Germinal center (tissue), 1 donor: Measurements from ENCODE around the gene SOCS4.
A peak's percentile ranks its signal among the peaks of the same experiment; 100 is the strongest.
"Not testable (repeated sequence)": the region's sequence is repeated elsewhere in the genome, so short reads cannot be mapped to it uniquely, and the experiment has no call there.

Experiments used
- DNase-seq: peaks from one replicate; pipeline ENCODE4 v3.0.0; 2012; ENCODE audit warnings: mixed read lengths, low spot score

Gene SOCS4

DNA sequence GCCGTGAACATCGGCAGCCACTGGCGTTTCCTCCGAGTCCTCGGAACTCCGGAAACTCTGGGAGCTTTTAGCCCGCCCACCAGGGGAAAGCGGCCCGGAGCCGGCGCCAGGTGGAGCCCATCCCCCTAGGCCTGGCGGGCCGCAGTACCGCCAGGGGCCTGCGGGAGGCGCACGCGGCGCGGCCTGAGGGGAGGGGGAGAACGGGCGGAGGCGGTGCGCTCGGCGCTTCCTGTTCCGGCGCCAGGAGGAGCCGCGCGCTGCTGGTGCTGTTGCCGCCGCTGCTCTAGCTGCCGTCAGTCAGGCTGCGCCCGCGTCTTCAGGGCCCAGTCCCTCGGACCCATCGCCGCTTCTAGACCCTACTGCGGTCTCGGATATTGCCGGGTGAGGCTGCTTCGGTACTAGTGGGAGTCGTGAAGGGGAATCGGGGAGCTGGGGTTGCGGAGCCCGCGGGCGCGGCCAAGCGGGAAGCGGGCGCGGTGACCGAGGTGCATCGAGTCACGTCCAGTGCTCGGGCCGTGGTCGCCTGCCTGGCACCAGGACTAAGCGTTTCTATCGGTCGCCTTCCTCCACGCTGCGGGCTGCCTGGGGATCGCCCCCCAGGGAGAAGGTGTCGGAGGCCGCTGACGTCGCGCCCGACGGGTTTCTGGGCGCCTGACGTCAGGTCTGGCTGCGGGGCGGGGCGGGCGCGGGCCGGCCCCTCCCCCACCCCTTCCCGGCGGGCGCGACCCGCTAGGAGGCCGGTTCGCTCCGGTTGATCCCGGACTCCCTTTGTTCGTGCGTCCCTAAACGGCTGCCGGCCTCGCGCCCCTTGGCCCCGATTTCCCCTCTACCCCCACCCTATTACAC, 24.6 kb downstream of the SOCS4 start, which contains the start of gene MAPK1IP1L:
MAPK1IP1L (plus strand) TSS at position 225 of the 846 bp plus-strand sequence. CDS start 10,037 bp downstream, outside the sequence.
- peak; percentile 95 for DNase-seq

DNA sequence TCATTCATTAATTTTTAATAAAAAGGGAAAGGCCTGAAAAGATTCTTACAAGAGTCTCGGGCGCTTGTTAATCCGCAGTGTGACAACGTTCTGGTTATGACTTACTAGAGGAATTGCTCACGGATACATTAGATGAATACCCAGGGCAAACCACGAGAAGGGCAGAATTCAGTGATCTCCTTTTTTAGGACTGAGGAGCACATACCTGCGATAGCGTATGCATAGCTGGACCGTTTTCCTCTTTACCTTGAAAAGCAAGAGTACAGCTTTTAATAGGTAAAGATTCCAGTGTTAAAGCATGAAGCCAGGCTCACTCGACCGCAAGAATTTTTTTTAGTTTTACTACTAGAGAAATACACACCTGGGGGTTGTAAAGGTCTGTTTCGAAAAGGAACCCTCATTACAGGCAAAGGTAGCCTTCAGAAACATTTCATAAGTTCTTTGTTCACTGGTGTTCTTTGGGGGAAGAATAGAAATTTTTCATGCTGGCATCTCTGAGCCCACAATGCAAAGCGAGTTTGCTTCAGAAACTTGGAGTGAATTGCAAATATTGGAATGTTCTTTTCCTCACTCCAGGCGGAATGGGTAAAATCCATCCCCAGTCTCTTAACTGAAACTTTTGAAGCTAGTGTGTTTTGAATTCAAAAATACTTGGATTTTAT, 25.4 kb downstream of the SOCS4 start:
- DNase-seq = peak; percentile 33

DNA sequence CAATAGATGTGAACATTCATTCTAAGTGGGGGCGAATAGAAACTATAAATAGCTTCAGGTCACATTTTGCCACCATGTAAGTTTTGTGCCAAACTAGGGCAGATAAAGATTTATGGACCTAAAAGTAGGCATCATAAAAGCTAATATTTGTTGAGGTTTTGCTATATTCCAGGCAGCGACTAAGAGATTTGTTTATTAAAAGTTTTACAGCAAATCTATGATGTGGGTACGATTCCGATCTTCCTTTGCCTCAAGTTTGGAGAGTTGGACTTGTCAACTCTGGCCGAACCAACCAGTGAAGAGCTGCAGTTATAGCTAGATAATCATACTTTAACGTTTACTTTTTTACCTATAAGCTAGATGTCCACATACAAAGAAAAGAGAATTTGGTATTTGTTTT, 26.0 kb downstream of the SOCS4 start:
- no peak for DNase-seq

DNA sequence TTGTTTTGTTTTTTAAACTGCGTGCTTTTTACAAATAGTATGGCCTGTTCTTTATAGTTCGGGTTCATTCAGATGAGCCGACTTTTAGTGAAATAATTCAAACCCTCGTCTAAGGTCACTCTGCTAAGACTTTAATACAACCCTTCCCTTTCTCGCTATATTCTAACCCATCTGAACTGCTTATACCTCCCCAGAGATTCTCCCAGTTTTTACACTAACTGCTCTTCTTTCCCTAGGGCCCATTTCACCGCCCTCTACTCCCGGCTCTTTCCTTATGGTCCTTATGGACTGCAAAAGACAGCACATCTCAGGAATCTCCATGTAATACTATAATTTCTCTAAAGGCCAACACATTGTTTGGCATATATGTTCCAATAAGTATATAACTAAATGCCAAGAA, 26.5 kb downstream of the SOCS4 start:
- DNase-seq = no peak

DNA sequence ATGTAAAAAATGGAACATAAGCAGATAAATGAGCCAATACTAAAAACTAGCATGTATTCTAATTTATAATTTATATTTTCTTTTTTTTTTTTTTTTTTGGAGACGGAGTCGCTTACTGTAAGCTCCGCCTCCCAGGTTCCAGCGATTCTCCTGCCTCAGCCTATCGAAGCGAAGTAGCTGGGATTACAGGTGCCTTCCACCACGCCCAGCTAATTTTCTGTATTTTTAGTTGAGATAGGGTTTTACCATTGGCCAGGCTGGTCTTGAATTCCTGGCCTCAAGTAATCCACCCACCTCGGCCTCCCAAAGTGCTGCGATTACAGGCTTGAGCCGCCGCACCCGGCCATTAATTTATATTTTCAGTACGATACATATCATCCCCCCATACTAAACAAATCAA, 27.1 kb downstream of the SOCS4 start:
- DNase-seq = no peak

DNA sequence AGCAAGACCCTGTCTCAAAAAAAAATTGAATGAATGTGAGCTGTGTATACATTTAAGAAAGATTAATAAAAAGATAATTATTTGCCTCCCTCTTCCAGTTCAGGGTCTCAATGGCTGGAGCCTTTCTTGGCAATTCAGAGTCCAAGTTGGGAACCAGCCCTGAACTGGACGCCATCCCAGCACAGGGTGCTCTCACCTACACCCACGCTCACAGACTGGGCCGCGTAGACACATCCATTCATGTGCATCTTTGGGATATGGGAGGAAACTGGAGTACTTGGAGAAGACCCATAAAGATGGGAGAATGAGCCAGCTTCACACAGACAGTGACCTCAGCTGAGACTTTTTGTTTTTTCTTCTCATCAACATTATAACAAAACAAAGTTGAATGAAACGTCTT, 30.9 kb downstream of the SOCS4 start:
- no peak for DNase-seq

DNA sequence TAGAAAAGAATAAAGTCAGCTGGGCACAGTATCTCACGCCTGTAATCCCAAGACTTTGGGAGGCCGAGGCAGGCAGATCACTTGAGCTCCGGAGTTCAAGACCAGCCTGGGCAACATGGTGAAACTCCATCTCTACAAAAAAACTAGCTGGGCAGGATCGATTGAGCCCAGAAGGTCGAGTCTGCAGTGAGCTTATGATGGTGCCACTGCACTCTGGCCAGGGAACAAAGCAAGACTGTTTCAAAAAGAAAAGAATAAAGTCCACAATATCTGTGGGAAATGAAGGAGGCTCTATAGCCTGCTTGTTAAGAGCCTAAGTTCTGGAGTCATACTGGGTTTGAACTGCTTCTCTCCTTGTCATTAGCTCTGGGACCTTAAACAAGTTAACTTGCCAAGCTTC, 32.3 kb downstream of the SOCS4 start:
- DNase-seq = no peak

DNA sequence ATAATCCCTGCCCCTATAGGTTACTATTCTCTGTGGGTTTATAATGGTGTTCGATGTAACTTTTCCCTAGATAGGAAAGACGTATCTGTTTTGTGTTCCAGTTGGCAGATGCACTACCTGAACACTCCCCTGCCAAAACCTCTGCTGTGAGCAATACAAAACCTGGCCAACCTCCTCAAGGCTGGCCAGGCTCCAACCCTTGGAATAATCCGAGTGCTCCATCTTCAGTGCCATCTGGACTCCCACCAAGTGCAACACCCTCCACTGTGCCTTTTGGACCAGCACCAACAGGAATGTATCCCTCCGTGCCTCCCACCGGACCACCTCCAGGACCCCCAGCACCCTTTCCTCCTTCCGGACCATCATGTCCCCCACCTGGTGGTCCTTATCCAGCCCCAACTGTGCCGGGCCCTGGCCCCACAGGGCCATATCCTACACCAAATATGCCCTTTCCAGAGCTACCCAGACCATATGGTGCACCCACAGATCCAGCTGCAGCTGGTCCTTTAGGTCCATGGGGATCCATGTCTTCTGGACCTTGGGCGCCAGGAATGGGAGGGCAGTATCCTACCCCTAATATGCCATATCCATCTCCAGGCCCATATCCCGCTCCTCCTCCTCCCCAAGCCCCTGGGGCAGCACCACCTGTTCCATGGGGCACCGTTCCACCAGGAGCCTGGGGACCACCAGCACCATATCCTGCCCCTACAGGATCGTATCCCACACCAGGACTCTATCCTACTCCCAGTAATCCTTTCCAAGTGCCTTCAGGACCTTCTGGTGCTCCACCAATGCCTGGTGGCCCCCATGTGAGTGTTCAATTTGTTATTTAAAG, 35.7 kb downstream of the SOCS4 start:
- no peak for DNase-seq

DNA sequence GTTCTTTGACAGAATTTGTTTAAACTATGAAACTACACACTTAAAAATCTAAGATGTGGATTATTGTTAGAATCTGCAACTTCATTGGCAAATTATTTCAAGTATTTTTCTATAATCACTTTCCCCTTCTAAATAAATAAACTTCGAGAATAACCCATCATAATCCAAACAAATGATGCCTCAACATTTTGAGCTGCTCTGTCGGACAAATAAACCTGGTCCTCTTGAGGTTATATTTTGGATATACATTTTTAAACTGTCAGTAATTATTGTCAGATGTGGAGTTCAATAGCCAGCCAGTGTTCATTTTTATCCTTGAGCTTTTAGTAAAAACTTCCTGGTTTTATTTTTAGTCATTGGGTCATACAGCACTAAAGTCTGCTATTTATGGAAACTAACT, 37.9 kb downstream of the SOCS4 start:
- DNase-seq = not testable (repeated sequence)

DNA sequence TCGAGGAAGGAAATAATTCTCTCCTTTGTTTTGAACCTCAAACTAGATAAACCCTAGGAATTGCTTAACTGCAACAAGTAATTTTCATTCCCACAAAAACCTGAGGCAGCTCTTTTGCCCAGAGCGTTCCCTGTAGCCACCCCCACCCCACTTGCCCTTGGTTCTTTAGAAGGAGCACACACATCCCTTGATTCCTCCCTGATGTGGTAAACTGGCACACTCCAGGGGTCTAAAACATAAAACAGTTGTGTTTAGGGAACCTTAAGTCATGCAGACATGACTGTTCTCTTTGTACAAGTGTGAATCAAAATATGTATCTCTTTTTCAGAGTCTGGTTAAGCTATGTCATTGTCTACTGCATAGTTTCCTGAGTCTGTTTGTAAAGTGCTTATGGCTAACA, 38.4 kb downstream of the SOCS4 start:
- DNase-seq = no peak

DNA sequence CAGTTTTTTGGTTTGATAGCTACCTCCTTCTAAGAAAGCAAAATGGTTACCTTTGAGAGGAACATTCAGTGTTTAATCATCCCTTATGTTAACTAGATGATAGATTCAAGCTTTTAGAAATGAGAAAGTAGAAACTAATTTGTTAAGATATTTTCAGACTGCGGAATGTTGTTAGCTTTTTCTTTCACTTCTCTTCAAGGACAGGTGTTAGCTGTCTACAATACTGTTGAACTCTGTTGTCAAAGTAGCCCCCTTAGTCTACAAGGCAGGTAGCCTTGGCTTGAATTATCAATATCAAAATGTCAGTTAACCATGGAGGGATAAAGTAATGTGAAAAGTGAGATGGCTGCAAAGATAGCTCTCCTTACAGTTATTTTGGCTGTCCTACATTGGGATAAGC, 39.2 kb downstream of the SOCS4 start:
- DNase-seq = no peak

DNA sequence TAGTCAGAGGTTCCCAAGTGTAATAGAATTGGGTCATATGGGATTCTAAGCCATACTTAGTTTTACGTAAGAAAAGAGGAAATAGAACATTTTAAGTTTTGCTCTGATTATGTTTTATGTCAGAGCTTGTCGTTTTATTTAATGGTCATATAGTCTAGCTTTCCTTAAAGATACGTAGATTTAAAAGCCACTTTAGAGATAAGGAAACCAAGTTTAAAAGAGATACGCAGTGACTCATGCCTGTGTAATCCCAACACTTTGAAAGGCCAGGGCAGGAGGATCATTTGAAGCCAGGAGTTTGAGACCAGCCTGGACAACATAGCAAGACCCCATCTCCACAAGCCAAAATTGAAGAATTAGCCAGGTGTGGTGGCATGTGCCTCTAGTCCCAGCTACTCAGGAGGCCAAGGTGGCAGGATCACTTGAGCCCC, 44.0 kb downstream of the SOCS4 start:
- DNase-seq = peak; percentile 13

DNA sequence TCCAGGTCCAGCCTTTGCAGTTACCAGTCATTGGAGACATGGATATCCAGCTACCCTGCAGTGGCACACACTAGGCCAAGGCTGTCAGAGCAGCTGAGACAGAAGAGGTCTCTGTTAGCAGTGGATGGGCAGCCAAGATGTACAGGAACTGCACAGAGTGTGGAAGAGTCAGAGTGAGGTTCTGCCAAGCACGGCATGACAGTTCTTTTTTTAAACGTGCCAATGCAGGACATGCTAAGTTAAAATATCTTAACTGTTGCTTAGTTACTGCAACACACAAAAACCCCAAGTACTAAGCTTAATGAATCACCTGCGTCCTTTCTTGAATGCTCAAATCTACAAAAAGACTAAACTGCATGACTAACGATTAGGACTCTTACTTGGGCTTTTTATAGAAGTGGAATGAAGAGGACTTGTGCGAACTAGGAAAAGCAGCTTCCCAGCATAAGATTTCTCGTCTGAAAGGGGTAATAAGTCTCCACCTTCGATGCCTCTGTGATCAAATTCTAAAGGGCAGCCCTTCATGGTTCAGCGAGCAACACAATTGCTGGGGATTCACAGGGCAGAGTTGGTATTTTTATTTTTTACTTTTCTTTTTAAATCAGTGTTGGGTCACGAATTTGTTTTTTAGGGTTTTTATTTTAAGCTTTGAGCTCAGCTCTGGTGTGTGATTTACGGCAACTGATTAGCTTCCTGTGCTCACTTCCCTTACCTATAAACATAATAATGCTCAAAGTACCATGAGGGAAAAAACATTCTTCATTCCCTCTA, 45.0 kb downstream of the SOCS4 start:
- DNase-seq = peak; percentile 62

DNA sequence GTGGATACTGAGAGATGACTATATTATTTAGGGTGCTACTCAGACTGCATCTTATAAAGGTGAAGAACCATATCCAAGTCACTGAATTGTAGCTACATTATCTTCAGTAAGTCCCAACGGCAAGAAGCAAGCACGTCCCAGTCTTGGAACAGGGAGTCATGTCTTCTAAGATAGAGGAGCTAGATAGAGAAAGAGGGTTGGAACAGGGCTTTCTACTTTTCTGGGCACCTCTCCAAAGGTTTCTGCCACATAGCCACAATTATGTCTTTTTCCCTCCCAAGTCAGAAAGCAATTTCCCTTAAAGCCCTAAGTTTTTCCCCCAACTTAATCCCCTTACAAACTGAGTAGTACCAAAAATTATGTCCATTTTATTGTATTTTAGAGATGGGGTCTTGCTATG, 46.8 kb downstream of the SOCS4 start:
- DNase-seq = no peak

DNA sequence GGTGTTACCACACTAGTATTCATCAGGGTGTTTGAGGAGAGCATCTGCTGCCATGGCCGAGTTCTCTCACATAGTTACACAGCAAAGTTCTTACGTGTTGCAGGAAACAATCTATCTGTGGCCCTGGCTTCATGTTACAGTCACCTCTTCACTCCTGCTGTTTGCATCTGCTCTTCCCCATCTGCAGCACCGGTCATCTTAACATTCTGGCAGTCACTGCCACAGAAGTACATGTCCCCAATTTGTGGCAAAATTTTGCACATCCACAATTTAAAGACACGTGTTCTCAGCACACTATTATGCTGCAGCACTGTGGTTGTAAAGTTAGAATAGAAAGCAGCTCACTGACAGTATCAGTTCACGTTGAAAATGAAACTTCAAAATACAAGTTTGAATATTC, 47.6 kb downstream of the SOCS4 start:
- no peak for DNase-seq

DNA sequence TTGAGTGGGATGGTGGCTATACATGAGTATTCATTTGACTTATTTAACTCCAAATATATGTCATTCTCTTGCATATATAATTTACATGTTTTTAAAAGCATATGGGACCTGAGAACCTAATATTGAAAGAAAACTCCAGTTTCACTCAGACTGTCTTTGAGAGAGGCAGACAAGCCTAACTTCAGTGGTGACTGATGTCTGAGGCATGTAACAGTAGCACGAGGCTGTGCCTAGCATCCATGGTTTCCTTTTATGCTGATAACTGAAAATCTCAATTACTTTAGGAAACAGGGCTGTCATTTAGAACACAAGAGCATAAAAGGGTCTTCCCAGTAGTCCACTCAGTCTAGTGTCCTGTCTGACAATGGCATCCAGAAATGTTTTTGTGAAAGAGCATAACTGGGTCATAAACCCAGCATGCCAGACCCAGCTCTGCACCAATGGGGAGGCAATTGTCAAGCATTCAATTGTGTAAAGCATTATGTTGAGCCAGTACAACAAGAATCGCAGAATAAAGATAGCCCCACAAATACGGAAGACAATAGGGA, 48.7 kb downstream of the SOCS4 start:
- DNase-seq = no peak

DNA sequence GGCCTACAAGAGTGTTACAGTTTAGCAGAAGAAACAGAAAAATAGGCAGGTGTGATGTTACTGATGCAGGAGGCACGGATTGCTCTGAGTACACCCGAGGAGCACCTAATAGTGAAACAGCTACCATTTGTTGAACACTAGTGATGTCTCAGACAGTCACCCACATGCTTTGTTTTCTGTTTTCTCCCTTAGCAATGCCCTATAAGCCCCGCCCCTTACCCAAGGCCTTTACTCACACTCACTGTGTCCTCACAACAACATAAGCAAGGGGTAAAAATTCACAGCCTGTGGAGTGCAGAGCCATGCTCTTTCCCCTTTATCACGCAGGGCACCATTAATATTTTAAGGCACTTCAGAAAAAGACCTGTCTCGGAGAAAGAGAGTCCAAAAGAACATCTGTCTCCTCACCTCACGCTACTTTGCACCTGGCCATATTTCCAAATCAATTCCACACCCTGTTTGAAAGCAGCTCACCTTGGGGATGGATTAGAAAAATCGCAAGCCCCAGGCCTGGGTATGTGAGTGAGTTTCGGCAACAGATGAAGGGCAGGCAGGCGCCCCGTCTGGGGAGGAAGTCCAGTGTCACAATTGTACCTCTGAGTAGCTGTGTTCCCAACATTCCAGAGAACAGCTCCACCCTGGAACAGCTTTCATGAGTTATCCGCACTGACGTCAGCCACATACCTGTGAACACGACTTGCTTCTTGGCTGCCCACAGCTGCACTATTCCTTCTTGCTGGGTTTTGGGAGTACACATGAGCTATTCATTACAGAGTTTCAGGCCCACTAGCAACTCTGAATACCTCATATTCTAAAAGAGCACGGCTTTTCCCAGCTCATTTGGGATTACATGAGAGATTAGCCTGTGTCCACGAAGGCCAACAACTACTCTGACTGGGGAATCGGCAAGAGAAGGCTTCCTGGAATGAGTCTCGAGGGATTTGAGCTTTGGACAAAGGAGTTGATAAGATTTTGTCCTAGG, 50.4 kb downstream of the SOCS4 start:
- no peak for DNase-seq

DNA sequence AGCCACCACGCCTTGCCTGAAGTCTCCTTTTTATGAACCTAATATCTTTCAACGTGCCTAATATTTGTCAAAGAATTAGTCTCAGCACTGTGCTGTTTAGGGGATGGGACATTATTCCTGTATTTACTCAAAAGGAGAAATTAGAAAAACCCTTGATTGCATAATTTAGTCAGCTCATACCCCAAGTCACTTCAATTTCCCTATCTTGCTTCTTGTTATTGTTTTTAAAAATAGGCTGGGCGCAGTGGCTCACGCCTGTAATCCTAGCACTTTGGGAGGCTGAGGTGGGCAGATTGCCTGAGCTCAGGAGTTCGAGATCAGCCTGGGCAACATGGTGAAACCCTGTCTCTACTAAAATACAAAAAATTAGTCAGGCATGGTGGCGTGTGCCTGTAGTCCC, 52.9 kb downstream of the SOCS4 start:
- not testable (repeated sequence) for DNase-seq

DNA sequence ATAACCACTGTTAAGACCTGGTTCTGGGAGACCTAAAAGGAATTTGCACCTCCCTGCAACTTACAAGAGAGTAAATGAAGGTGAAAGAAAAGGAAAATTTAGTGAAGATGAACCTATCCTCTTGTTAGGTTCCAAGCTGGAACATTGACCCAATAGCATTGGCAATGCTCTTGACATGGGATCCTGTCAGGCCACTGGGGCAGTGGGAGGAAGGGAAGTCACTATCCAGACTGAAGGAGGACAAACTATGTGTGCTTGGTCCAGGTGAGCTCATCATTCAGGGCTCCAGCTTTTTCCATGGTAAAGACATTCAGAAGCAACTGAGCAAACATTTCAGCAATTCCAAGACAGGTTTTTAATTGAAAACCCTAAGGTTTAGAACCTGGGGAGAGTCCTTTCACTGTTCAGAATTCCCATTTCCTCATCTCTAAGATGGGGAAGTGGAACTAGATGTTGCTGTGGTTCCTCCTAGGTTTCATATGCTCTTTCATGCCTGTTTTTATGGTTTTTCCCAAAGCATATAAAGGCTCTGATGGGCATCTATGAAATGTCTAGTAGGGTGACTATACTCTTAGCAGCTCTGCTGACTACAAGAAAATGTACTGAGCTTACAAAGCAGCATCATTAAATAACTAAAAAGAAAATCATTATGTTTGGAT, 57.5 kb downstream of the SOCS4 start:
- no peak for DNase-seq
